Transverse colon (tissue), 4 donors: Measurements from ENCODE around the gene MDN1. TPM values are rescaled to one million over a fixed set of nuclear protein-coding genes. Genes with fewer than 3 reads are reported as not detected.
"Not testable (repeated sequence)": the region's sequence is repeated elsewhere in the genome, so short reads cannot be mapped to it uniquely, and the experiment has no call there.

Experiments used
- DNase-seq: peaks from one replicate; pipeline ENCODE4 v3.0.0-alpha.2; 2019
- H3K27ac ChIP-seq, 4 donors: fragments of 200-600 bp; sonication (generic); 2 replicates each; pipeline ENCODE4 v1.5.1; 2016 to 2018; ENCODE audit warnings: inconsistent platforms in 4 of 4
- H3K27me3 ChIP-seq: fragments of 200-600 bp; sonication (generic); 2 replicates; pipeline ENCODE4 v1.5.1; 2017; ENCODE audit warnings: inconsistent platforms
- H3K36me3 ChIP-seq, 4 donors: fragments of 200-600 bp; sonication (generic); 2 replicates each; pipeline ENCODE4 v1.5.1; 2017 to 2019; ENCODE audit warnings: inconsistent platforms in 4 of 4
- H3K4me1 ChIP-seq, 4 donors: fragments of 200-600 bp; sonication (generic); 2 replicates each; pipeline ENCODE4 v1.5.1; 2017 to 2020; ENCODE audit warnings: inconsistent platforms in 4 of 4
- H3K4me3 ChIP-seq, 4 donors: fragments of 200-600 bp; sonication (generic); 1 replicate in 1 of 4; 2 replicates in 3 of 4; pipeline versions ENCODE4 v1.5.1 to v1.6.1; 2017 to 2019; ENCODE audit warnings: inconsistent platforms in 4 of 4
- H3K9me3 ChIP-seq, 2 donors: fragments of 200-600 bp; sonication (generic); 2 replicates each; pipeline ENCODE4 v1.5.1; 2017 to 2019; ENCODE audit warnings: inconsistent platforms in 2 of 2
- CTCF ChIP-seq, 5 experiments: fragments of 200-600 bp in 3 of 5; fragments of 450-650 bp in 2 of 5; sonication (generic) in 3 of 5; IDR thresholded peaks; 1 replicate in 2 of 5; 2 replicates in 3 of 5; pipeline ENCODE4 v1.5.1; 2016 to 2017; ENCODE audit warnings: antibody characterized with exemption in 5 of 5, inconsistent platforms in 3 of 5, mild to moderate bottlenecking in 2 of 5, moderate library complexity in 1 of 5
- EP300 ChIP-seq: sonication (generic); formaldehyde crosslinking; IDR thresholded peaks from one replicate; pipeline ENCODE4 v1.6.1; 2017; ENCODE audit warnings: antibody characterized with exemption, low read depth
- POLR2A ChIP-seq: fragments of 450-650 bp; IDR thresholded peaks from one replicate; pipeline ENCODE4 v1.6.1; 2016; ENCODE audit warnings: antibody characterized with exemption, mild to moderate bottlenecking, moderate library complexity
- POLR2AphosphoS5 ChIP-seq, 3 donors: sonication (generic); formaldehyde crosslinking; IDR thresholded peaks; one replicate each; pipeline ENCODE4 v1.6.1; 2016; ENCODE audit warnings: antibody characterized with exemption in 3 of 3
- whole genome bisulfite sequencing, 2 donors: methylation state at CpG; one replicate each; pipeline ENCODE4 v1.1.5; 2018; ENCODE audit warnings: low coverage in 1 of 2; 5-methylcytosine and 5-hydroxymethylcytosine counted together
- in situ Hi-C, 4 donors: fragments of 200-750 bp; cut with MboI; loops; one replicate each; pipeline versions ENCODE4 v1.15.0 to v1.15.1; 2017; ENCODE audit warnings: low sequenced_read_pairs in 3 of 4, low pct_ligation_motif_present in 1 of 4, low pct_unique_long_range_greater_than_20kb in 1 of 4
- intact Hi-C: fragments of 100-400 bp; cut with DNase I; formaldehyde crosslinking; loops from one replicate; pipeline ENCODE4 v1.15.1; 2023; ENCODE audit warnings: low total_unique reads
- total RNA-seq, 4 donors: library from RNA; depleted of rRNA; stranded (reverse); fragments of >200 nt; gene quantifications; one replicate each; pipeline ENCODE4 v1.1.0, GENCODE V29; 2016

MDN1 gene
- total RNA-seq, 4 donors from 2014 or later, result 16.8 to 30.8 (median 24.0) TPM

- Histone ChIP-seq H3K27me3 (no peaks in the 10 kb centered on the region), H3K9me3 (no peaks in the 10 kb centered on the region), H3K27ac (peak overlapping the region; percentile 88 to 97 (median 92)), H3K4me1 (peaks cover 4 to 14% (median 10%) of the 10 kb centered on the region in 4 donors), H3K36me3 (no peaks in the 10 kb centered on the region), H3K4me3 (peak overlapping the region; percentile 55 to 89 (median 84))
- peak; percentile 22 for DNase-seq
- TF ChIP-seq CTCF (IDR thresholded peaks at IDR 0.05) (no peak), POLR2A (no peak), POLR2AphosphoS5 (IDR thresholded peaks at IDR 0.05) (no peak), EP300 (no peak)
- intact Hi-C loops (no loop called here), in situ Hi-C loops (loop anchor here in 1 of 4 donors (25.0 kb wide), 1 partner anchor 867 kb away; the partner anchor contains the start of gene RNGTT)
- 4 to 6% methylated on average over 11 to 18 of the region's 18 CpGs for WGBS, 2 donors
These were observed 9.4 kb upstream of the MDN1 start for GRCh38 chr6:89828988-89829471.

GRCh38 chr6:89828475-89828987 lies 8.9 kb upstream of the MDN1 start:
- H3K27me3 ChIP-seq, H3K36me3 ChIP-seq, DNase-seq, intact Hi-C loops, H3K9me3 ChIP-seq: not testable (repeated sequence)
- in situ Hi-C loops, result loop anchor here in 1 of 4 donors (25.0 kb wide), 1 partner anchor 866 kb away; the partner anchor contains the start of gene RNGTT
- 36 to 60% methylated on average over 2 to 13 of the region's 13 CpGs for WGBS, 2 donors
- Histone ChIP-seq H3K27ac (peak overlapping the region; percentile 88 to 97 (median 92)), H3K4me1 (peaks cover 4 to 14% (median 10%) of the 10 kb centered on the region in 4 donors), H3K4me3 (peak overlapping the region; percentile 55 to 89 (median 84))

- in situ Hi-C loops (loop anchor here in 1 of 4 donors (25.0 kb wide), 1 partner anchor 864 kb away; the partner anchor contains the start of gene RNGTT), intact Hi-C loops (no loop called here)
- H3K9me3 ChIP-seq, result no peaks in the 10 kb centered on the region
- WGBS, 2 donors, result 78 to 88% methylated on average over 5 to 6 of the region's 6 CpGs
- no peak for DNase-seq
- H3K4me3 ChIP-seq, result no peak overlapping the region
- H3K4me1 ChIP-seq, result peaks cover 4 to 13% (median 10%) of the 10 kb centered on the region in 4 donors
- H3K27me3 ChIP-seq, result no peaks in the 10 kb centered on the region
- H3K36me3 ChIP-seq, result no peaks in the 10 kb centered on the region
- TF ChIP-seq POLR2AphosphoS5 (IDR thresholded peaks at IDR 0.05), result no peak
- no peak for TF ChIP-seq POLR2A
- TF ChIP-seq CTCF (IDR thresholded peaks at IDR 0.05), result no peak
- TF ChIP-seq EP300, result no peak
- H3K27ac ChIP-seq, result peak overlapping the region in 1 of 4 donors; percentile 4
These were observed 6.5 kb upstream of the MDN1 start for GRCh38 chr6:89826029-89826528.

GRCh38 chr6:89818977-89819335 lies 638 bp downstream of the MDN1 start:
- H3K9me3 ChIP-seq, result no peaks in the 10 kb centered on the region
- H3K27me3 ChIP-seq, result no peaks in the 10 kb centered on the region
- H3K4me1 ChIP-seq, result peaks cover 6 to 27% (median 14%) of the 10 kb centered on the region in 4 donors
- peak in 1 of 3 donors; percentile 6 for TF ChIP-seq POLR2AphosphoS5 (IDR thresholded peaks at IDR 0.05)
- TF ChIP-seq CTCF (IDR thresholded peaks at IDR 0.05), result no peak
- intact Hi-C loops, result no loop called here
- in situ Hi-C loops, result no loop called here
- H3K4me3 ChIP-seq, result peak overlapping the region; percentile 51 to 89 (median 86)
- peak; percentile 23 for DNase-seq
- H3K27ac ChIP-seq, result peak overlapping the region; percentile 90 to 96 (median 92)
- no peaks in the 10 kb centered on the region for H3K36me3 ChIP-seq
- 0 to 1% methylated on average over 7 to 14 of the region's 14 CpGs for WGBS, 2 donors
